HCT116 (cell line): Measurements from ENCODE around the gene FLNA. TPM values are rescaled to one million over a fixed set of nuclear protein-coding genes. Genes with fewer than 3 reads are reported as not detected.

ENCODE experiments used
- ATAC-seq: fragments of 200-7000 bp; cut with Tn5 transposase; 2 replicates; pipeline ENCODE4 v1.9.1; 2020; ENCODE audit warnings: mild to moderate bottlenecking, moderate library complexity
- BruUV-seq: library from RNA; stranded (reverse); fragments of 400-500 nt; replicated peaks from 2 replicates; lab custom pipeline; 2021; lab: Mats Ljungman, UMichigan
- CTCF ChIA-PET: fragments of 300-600 bp; sonication (Branson Sonifier 250); formaldehyde crosslinking; loops from one replicate; lab custom pipeline; 2021; ENCODE audit warnings: antibody characterized with exemption; lab: Charles Lee
- POLR2A ChIA-PET: fragments of 300-600, 350-600 bp; sonication (Branson Sonifier 250); formaldehyde crosslinking; loops from one replicate; lab custom pipeline; 2021; ENCODE audit warnings: antibody characterized with exemption; lab: Charles Lee
- RAD21 ChIA-PET, 2 experiments: fragments of 300-600 bp; sonication (Branson Sonifier 250); formaldehyde crosslinking; loops; one replicate each; lab custom pipeline; 2023; ENCODE audit warnings: low total read pairs in 2 of 2; ENCODE audit not compliant: uncharacterized antibody in 2 of 2, unreplicated experiment in 2 of 2, low non-redundant PET in 1 of 2; lab: Charles Lee
- DNase-seq: peaks from one replicate; pipeline ENCODE4 v3.0.0-alpha.2; 2010; ENCODE audit warnings: low read depth, low spot score
- H2AFZ ChIP-seq: fragments of 200-600 bp; shearing (Covaris generic), sonication (generic); 2 replicates; pipeline ENCODE4 v1.6.1; 2017; ENCODE audit warnings: low read depth, mixed run types, mixed read lengths, antibody characterized with exemption, low read length; ENCODE audit not compliant: poor library complexity, severe bottlenecking
- H3K27ac ChIP-seq: 2 replicates; pipeline ENCODE4 v1.5.1; 2012; ENCODE audit warnings: low read depth, low read length
- H3K27me3 ChIP-seq: fragments of 200-600 bp; sonication (generic); 2 replicates; pipeline ENCODE4 v1.6.1; 2016; ENCODE audit warnings: mixed run types, low read length, mixed read lengths; ENCODE audit not compliant: insufficient read depth
- H3K36me3 ChIP-seq, 2 experiments: fragments of 200-500 bp in 1 of 2; fragments of 200-600 bp in 1 of 2; sonication (Bioruptor generic) in 1 of 2; sonication (generic) in 1 of 2; 2 replicates each; pipeline versions ENCODE4 v1.5.1 to v1.6.1; 2014 to 2016; ENCODE audit warnings: low read length in 2 of 2, inconsistent platforms in 1 of 2, mixed read lengths in 1 of 2, mixed run types in 1 of 2; ENCODE audit not compliant: insufficient read depth in 2 of 2, control insufficient read depth in 1 of 2
- H3K4me1 ChIP-seq, 2 experiments: fragments of 200-600 bp in 1 of 2; sonication (generic) in 1 of 2; 2 replicates each; pipeline versions ENCODE4 v1.5.1 to v1.6.1; 2012 to 2017; ENCODE audit warnings: low read length in 2 of 2, inconsistent platforms in 1 of 2, mild to moderate bottlenecking in 1 of 2, mixed read lengths in 1 of 2, mixed run types in 1 of 2, moderate library complexity in 1 of 2; ENCODE audit not compliant: insufficient read depth in 2 of 2, control insufficient read depth in 1 of 2
- H3K4me2 ChIP-seq: fragments of 200-600 bp; sonication (generic); 2 replicates; pipeline ENCODE4 v1.6.1; 2017; ENCODE audit warnings: mixed run types, low read length, mixed read lengths
- H3K4me3 ChIP-seq, 2 experiments: fragments of 200-600 bp in 1 of 2; sonication (generic) in 1 of 2; replicated peaks in 1 of 2; 2 replicates each; pipeline ENCODE4 v1.5.1; 2011 to 2016; ENCODE audit warnings: low read length in 2 of 2, control low read depth in 1 of 2, low read depth in 1 of 2, mild to moderate bottlenecking in 1 of 2, mixed read lengths in 1 of 2, mixed run types in 1 of 2
- H3K79me2 ChIP-seq: fragments of 200-600 bp; sonication (generic); 2 replicates; pipeline ENCODE4 v1.6.1; 2017; ENCODE audit warnings: mild to moderate bottlenecking, mixed run types, low read length, moderate library complexity, mixed read lengths; ENCODE audit not compliant: insufficient read depth
- H3K9ac ChIP-seq: fragments of 200-600 bp; sonication (generic); 2 replicates; pipeline ENCODE4 v1.6.1; 2016; ENCODE audit warnings: low read length, mixed read lengths
- H3K9me2 ChIP-seq: fragments of 200-600 bp; sonication (generic), shearing (Covaris generic); 2 replicates; pipeline ENCODE4 v1.6.1; 2017; ENCODE audit warnings: mixed run types, mild to moderate bottlenecking, moderate library complexity; ENCODE audit not compliant: insufficient read depth
- H3K9me3 ChIP-seq, 2 experiments: fragments of 200-500 bp in 1 of 2; fragments of 200-600 bp in 1 of 2; sonication (Bioruptor generic) in 1 of 2; sonication (generic) in 1 of 2; 2 replicates each; pipeline ENCODE4 v1.6.1; 2014 to 2017; ENCODE audit warnings: low read length in 2 of 2, mixed read lengths in 2 of 2, inconsistent platforms in 1 of 2, low read depth in 1 of 2, mild to moderate bottlenecking in 1 of 2, mixed run types in 1 of 2, moderate library complexity in 1 of 2; ENCODE audit not compliant: control insufficient read depth in 1 of 2, insufficient read depth in 1 of 2
- H4K20me1 ChIP-seq: fragments of 200-600 bp; sonication (generic), shearing (Covaris generic); 2 replicates; pipeline ENCODE4 v1.6.1; 2017; ENCODE audit warnings: mixed run types, mild to moderate bottlenecking, moderate library complexity; ENCODE audit not compliant: insufficient read depth
- CTCF ChIP-seq, 3 experiments: fragments of 200-600 bp in 1 of 3; sonication (generic) in 1 of 3; IDR thresholded peaks in 2 of 3; conservative IDR thresholded peaks in 1 of 3; 2 replicates each; pipeline ENCODE4 v1.5.1; 2012 to 2017; ENCODE audit warnings: low read depth in 2 of 3, low read length in 2 of 3, antibody characterized with exemption in 1 of 3, borderline replicate concordance in 1 of 3, control low read depth in 1 of 3, mild to moderate bottlenecking in 1 of 3, mixed read lengths in 1 of 3, mixed run types in 1 of 3, moderate library complexity in 1 of 3; ENCODE audit not compliant: insufficient read depth in 1 of 3
- EGR1 ChIP-seq: IDR thresholded peaks from 2 replicates; pipeline ENCODE4 v1.6.1; 2012; ENCODE audit warnings: low read depth
- POLR2AphosphoS5 ChIP-seq: IDR thresholded peaks from 2 replicates; pipeline ENCODE4 v1.6.1; 2011; ENCODE audit warnings: mild to moderate bottlenecking, low read depth, low read length, moderate library complexity
- RAD21 ChIP-seq: IDR thresholded peaks from 2 replicates; pipeline ENCODE4 v1.6.1; 2012; ENCODE audit warnings: low read depth, mild to moderate bottlenecking
- REST ChIP-seq: IDR thresholded peaks from 2 replicates; pipeline ENCODE4 v1.6.1; 2012; ENCODE audit warnings: low read depth
- ZFX ChIP-seq: fragments of 450-650 bp; IDR thresholded peaks from 2 replicates; pipeline ENCODE4 v1.6.1; 2017
- intact Hi-C: fragments of 100-400 bp; cut with micrococcal nuclease; formaldehyde crosslinking; loops from 2 replicates; pipeline ENCODE4 v1.10.0; 2022
- total RNA-seq: library from RNA; stranded (reverse); gene quantifications from one replicate; pipeline ENCODE4 v1.2.1, GENCODE V29; 2021; ENCODE audit not compliant: unreplicated experiment

Gene FLNA
- total RNA-seq, 1 experiment from 2014 or later: 546 TPM

- H3K9ac ChIP-seq: no peak overlapping the region
- RAD21 ChIA-PET: no interaction called here
- no peak overlapping the region for H3K27ac ChIP-seq
- no peak overlapping the region for H3K4me3 ChIP-seq
- DNase-seq (no peak), ATAC-seq (no peak)
- intact Hi-C loops: no loop called here
- no peaks in the 10 kb centered on the region for H3K9me2 ChIP-seq
- POLR2A ChIA-PET: no interaction called here
- CTCF ChIA-PET: no interaction called here
- no peaks in the 10 kb centered on the region for H3K79me2 ChIP-seq
- H2AFZ ChIP-seq: no peak overlapping the region
- no peak overlapping the region for H3K4me2 ChIP-seq
- H3K27me3 ChIP-seq: no peaks in the 10 kb centered on the region
- H3K9me3 ChIP-seq: no peaks in the 10 kb centered on the region
- no peak for TF ChIP-seq EGR1
- no peak for TF ChIP-seq POLR2AphosphoS5
- no peak for TF ChIP-seq RAD21
- TF ChIP-seq CTCF (IDR thresholded peaks at IDR 0.05 in 2 of 3, conservative IDR thresholded peaks at IDR 0.05 in 1 of 3; ENCODE audit: borderline replicate concordance in 1 of 3, insufficient read depth in 1 of 3, low read depth in 2 of 3, low read length in 2 of 3): no peak
- TF ChIP-seq ZFX: no peak
- TF ChIP-seq REST: no peak
- BruUV-seq: no TSS peak
- no peaks in the 10 kb centered on the region for H4K20me1 ChIP-seq
- H3K4me1 ChIP-seq: no peaks in the 10 kb centered on the region
- H3K36me3 ChIP-seq: peaks cover 5 to 6% of the 10 kb centered on the region in 2 experiments; a peak in 2 of 4 replicates
These were observed 23.8 kb downstream of the FLNA start for GRCh38 chrX:154350429-154351182.
